ENCODE data around the gene TBPL2. TPM values are rescaled to one million over a fixed set of nuclear protein-coding genes. Genes with fewer than 3 reads are reported as not detected.

TBPL2 gene
- total RNA-seq, 1 donor from 2014 or later, result not detected

GRCh38 chr14:55449116-55449515, 8.7 kb upstream of the TBPL2 start:
- FAIRE-seq (no peak), DNase-seq (ENCODE audit: low read depth) (no peak)
- no peak overlapping the region for H3K4me3 ChIP-seq (ENCODE audit: low read depth, low read length)
- no peaks in the 10 kb centered on the region for H3K27me3 ChIP-seq (ENCODE audit: control insufficient read depth, insufficient read depth, low read length)
- TF ChIP-seq CTCF (IDR thresholded peaks at IDR 0.05; ENCODE audit: insufficient read depth, low read length, severe bottlenecking), result no peak
- no peaks in the 10 kb centered on the region for H3K36me3 ChIP-seq (ENCODE audit: control insufficient read depth, insufficient read depth, low read length)

- no peaks in the 10 kb centered on the region for H3K27me3 ChIP-seq (ENCODE audit: control insufficient read depth, insufficient read depth, low read length)
- H3K36me3 ChIP-seq (ENCODE audit: control insufficient read depth, insufficient read depth, low read length), result no peaks in the 10 kb centered on the region
- no peak for TF ChIP-seq CTCF (IDR thresholded peaks at IDR 0.05; ENCODE audit: insufficient read depth, low read length, severe bottlenecking)
- H3K4me3 ChIP-seq (ENCODE audit: low read depth, low read length), result no peak overlapping the region
- FAIRE-seq, result no peak
- DNase-seq (ENCODE audit: low read depth), result peak; percentile 99
Observed at GRCh38 chr14:55448141-55448614, 7.8 kb upstream of the TBPL2 start.

DNA sequence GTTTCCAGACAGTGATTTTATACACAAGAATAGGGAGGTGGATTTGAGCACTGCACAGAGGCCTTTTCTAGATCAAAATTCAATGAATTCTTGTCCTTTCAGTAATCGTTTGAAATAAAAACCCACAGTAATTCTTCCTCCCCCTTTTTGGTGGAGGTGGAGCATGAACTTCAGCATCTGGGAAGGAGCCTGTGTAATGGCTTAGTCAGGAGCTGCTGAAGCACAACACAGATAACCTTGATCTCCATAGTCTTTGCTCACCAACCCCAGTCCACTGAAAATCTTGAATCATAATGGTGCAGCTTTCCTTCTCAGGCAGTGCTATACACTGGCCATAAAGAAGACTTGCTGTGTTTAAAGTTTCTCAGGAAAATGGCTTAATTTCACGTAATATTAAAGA, 6.4 kb upstream of the TBPL2 start:
- no peak for FAIRE-seq
- no peak for TF ChIP-seq CTCF (IDR thresholded peaks at IDR 0.05; ENCODE audit: insufficient read depth, low read length, severe bottlenecking)
- DNase-seq (ENCODE audit: low read depth), result peak; percentile 90
- H3K27me3 ChIP-seq (ENCODE audit: control insufficient read depth, insufficient read depth, low read length), result no peaks in the 10 kb centered on the region
- no peak overlapping the region for H3K4me3 ChIP-seq (ENCODE audit: low read depth, low read length)
- H3K36me3 ChIP-seq (ENCODE audit: control insufficient read depth, insufficient read depth, low read length), result no peaks in the 10 kb centered on the region

DNA sequence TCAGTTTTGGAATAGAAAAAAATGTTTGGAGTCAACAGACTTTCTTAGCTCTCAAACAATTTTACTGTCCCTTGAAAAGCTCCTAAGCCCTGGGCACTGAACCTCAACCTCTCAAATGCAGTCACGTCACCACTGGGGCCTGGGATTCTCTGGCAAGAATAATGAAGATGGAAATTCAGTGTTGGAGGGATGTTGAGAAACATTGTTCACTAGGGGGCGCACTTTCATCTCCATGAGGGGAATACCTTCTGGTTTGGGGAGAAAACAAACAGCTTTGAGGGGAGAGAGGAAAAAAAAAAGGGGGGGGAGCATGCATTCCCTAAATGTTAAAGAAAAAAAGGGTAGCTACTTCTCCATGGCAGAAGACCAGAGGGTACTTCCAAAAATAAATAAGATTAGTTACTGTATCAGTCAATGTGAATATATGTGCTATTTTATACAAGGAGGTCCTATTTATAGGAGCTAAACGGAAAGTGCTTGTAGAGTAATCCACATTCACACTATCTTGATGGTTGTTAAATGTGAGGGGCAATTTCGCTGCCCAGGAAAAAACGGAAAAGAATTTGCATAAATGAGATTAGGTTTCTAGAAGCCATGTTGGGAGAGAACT, 5.8 kb upstream of the TBPL2 start:
- Histone ChIP-seq H3K36me3 (ENCODE audit: control insufficient read depth, insufficient read depth, low read length) (no peaks in the 10 kb centered on the region), H3K4me3 (ENCODE audit: low read depth, low read length) (no peak overlapping the region), H3K27me3 (ENCODE audit: control insufficient read depth, insufficient read depth, low read length) (no peaks in the 10 kb centered on the region)
- TF ChIP-seq CTCF (IDR thresholded peaks at IDR 0.05; ENCODE audit: insufficient read depth, low read length, severe bottlenecking), result peak; percentile 60
- FAIRE-seq (no peak), DNase-seq (ENCODE audit: low read depth) (peak; percentile 69)

DNA sequence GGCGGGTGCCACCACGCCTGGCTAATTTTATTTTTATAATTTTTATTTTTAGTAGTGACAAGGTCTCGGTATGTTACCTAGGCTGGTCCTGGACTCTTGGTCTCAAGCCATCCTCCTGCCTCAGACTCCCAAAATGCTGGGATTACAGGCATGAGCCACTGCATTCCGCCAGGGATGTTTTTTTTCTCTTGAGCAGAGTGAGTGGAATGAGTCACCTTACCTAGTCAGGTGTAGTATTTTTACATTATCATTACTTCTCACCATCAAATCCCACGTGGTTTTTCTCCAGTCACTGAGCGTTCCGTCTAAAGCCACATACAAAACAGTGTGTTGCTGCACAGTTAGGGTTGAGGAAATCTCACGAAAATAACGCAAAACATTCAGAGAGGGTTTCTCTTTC, 870 bp upstream of the TBPL2 start:
- FAIRE-seq (no peak), DNase-seq (ENCODE audit: low read depth) (no peak)
- no peak for TF ChIP-seq CTCF (IDR thresholded peaks at IDR 0.05; ENCODE audit: insufficient read depth, low read length, severe bottlenecking)
- H3K4me3 ChIP-seq (ENCODE audit: low read depth, low read length), result no peak overlapping the region
- no peaks in the 10 kb centered on the region for H3K27me3 ChIP-seq (ENCODE audit: control insufficient read depth, insufficient read depth, low read length)
- H3K36me3 ChIP-seq (ENCODE audit: control insufficient read depth, insufficient read depth, low read length), result no peaks in the 10 kb centered on the region
